NT2/D1 (cell line): ENCODE results near the gene BCORL1.
A peak's percentile ranks its signal among the peaks of the same experiment; 100 is the strongest.

Experiments
- DNase-seq: peaks from one replicate; pipeline ENCODE4 v3.0.0-alpha.2; 2011; ENCODE audit warnings: low read depth, low spot score
- H3K27me3 ChIP-seq: 2 replicates; pipeline ENCODE4 v1.6.0; 2011; ENCODE audit warnings: mild to moderate bottlenecking; ENCODE audit not compliant: insufficient read length, insufficient read depth
- H3K36me3 ChIP-seq: 2 replicates; pipeline ENCODE4 v1.6.1; 2011; ENCODE audit warnings: mild to moderate bottlenecking, low read length, mixed read lengths; ENCODE audit not compliant: insufficient read depth, insufficient read length
- H3K4me1 ChIP-seq: 2 replicates; pipeline ENCODE4 v1.5.1; 2011; ENCODE audit not compliant: insufficient read depth, insufficient read length
- H3K4me3 ChIP-seq: 2 replicates; pipeline ENCODE4 v1.5.1; 2011; ENCODE audit warnings: low read depth; ENCODE audit not compliant: insufficient read length
- H3K9ac ChIP-seq: 2 replicates; pipeline ENCODE4 v1.6.0; 2011; ENCODE audit warnings: low read depth; ENCODE audit not compliant: insufficient read length
- H3K9me3 ChIP-seq: 2 replicates; pipeline ENCODE4 v1.5.1; 2011; ENCODE audit warnings: mild to moderate bottlenecking, low read length; ENCODE audit not compliant: insufficient read depth
- SUZ12 ChIP-seq: IDR thresholded peaks from 2 replicates; pipeline ENCODE4 v1.6.1; 2011; ENCODE audit not compliant: insufficient read length, insufficient read depth; ENCODE audit errors: extremely low read depth
- YY1 ChIP-seq: IDR thresholded peaks from 2 replicates; pipeline ENCODE4 v1.6.1; 2011; ENCODE audit not compliant: insufficient read length, insufficient read depth
- ZNF274 ChIP-seq: IDR thresholded peaks from 2 replicates; pipeline ENCODE4 v1.6.1; 2011; ENCODE audit warnings: mild to moderate bottlenecking, low read depth, low read length

Gene BCORL1

GRCh38 chrX:130049821-130050220 lies 67.4 kb downstream of the BCORL1 start:
- DNase-seq: no peak
- no peaks in the 10 kb centered on the region; the same call in 1 of the 2 replicates for H3K9me3 ChIP-seq
- H3K4me1 ChIP-seq: no peaks in the 10 kb centered on the region
- peaks cover 21% of the 10 kb centered on the region for H3K36me3 ChIP-seq
- no peak for TF ChIP-seq SUZ12
- TF ChIP-seq YY1: no peak
- TF ChIP-seq ZNF274: no peak
- H3K27me3 ChIP-seq: no peaks in the 10 kb centered on the region
- no peak overlapping the region for H3K4me3 ChIP-seq
- H3K9ac ChIP-seq: no peak overlapping the region

- Histone ChIP-seq H3K9ac (no peak overlapping the region), H3K27me3 (no peaks in the 10 kb centered on the region), H3K36me3 (peaks cover 17% of the 10 kb centered on the region), H3K9me3 (no peaks in the 10 kb centered on the region; the same call in 1 of the 2 replicates), H3K4me1 (no peaks in the 10 kb centered on the region), H3K4me3 (no peak overlapping the region)
- no peak for DNase-seq
- no peak for TF ChIP-seq SUZ12
Measured at GRCh38 chrX:130051176-130051845, 68.9 kb downstream of the BCORL1 start.

- Histone ChIP-seq H3K27me3 (no peaks in the 10 kb centered on the region), H3K4me1 (no peaks in the 10 kb centered on the region), H3K4me3 (no peak overlapping the region), H3K9me3 (no peaks in the 10 kb centered on the region; the same call in 1 of the 2 replicates), H3K9ac (no peak overlapping the region), H3K36me3 (peaks cover 15% of the 10 kb centered on the region)
- DNase-seq: no peak
- TF ChIP-seq YY1 (no peak), SUZ12 (no peak), ZNF274 (no peak)
Measured at GRCh38 chrX:130053236-130053635, 70.8 kb downstream of the BCORL1 start.

DNA sequence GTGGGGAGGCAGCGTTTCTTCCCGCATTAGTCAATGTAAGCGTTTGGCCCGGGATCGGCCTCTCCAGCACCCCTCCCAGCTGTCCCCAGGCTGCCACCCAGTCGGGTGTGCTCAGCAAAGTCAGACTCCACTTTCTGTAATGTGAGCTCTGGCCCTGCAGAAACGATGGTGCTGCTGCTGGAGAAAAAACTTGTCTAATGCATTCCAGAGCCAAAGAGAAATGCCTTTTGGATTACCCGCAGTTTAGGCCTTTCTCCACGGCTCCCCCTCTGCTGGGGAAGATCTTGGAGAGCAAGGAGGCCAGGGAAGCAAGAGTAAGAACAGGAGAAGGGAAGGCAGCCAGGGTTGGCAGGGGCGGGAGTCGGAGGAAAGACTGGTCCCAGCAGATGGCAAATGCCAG lies 72.7 kb downstream of the BCORL1 start:
- no peaks in the 10 kb centered on the region for H3K9me3 ChIP-seq
- no peak overlapping the region for H3K4me3 ChIP-seq
- no peaks in the 10 kb centered on the region for H3K4me1 ChIP-seq
- peak overlapping the region; percentile 32 for H3K9ac ChIP-seq
- TF ChIP-seq YY1 (no peak), SUZ12 (no peak), ZNF274 (no peak)
- H3K27me3 ChIP-seq: peaks cover 7% of the 10 kb centered on the region
- H3K36me3 ChIP-seq: peaks cover 9% of the 10 kb centered on the region
- no peak for DNase-seq

DNA sequence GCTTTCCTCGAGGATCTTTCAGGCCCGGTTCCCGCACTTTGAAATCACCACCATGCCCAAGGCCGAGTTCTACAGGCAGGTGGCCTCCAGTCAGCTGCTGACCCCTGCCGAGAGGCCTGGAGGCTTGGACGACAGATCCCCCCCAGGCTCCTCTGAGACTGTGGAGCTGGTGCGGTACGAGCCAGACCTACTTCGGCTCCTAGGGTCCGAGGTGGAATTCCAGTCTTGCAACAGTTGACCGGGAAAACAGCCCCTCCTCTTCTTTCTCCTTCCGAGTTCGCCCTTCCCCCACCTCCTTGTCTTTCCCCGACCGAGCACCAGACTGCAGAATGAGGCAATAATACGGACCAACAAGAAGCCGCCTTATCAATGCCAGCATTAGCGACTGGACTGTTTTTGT lies 73.5 kb downstream of the BCORL1 start:
- no peak for TF ChIP-seq YY1
- no peak for TF ChIP-seq SUZ12
- TF ChIP-seq ZNF274: no peak
- H3K4me1 ChIP-seq: no peaks in the 10 kb centered on the region
- DNase-seq: no peak
- no peaks in the 10 kb centered on the region for H3K9me3 ChIP-seq
- peaks cover 10% of the 10 kb centered on the region for H3K27me3 ChIP-seq
- peak overlapping the region; percentile 32 for H3K9ac ChIP-seq
- H3K36me3 ChIP-seq: peaks cover 9% of the 10 kb centered on the region
- no peak overlapping the region for H3K4me3 ChIP-seq

DNA sequence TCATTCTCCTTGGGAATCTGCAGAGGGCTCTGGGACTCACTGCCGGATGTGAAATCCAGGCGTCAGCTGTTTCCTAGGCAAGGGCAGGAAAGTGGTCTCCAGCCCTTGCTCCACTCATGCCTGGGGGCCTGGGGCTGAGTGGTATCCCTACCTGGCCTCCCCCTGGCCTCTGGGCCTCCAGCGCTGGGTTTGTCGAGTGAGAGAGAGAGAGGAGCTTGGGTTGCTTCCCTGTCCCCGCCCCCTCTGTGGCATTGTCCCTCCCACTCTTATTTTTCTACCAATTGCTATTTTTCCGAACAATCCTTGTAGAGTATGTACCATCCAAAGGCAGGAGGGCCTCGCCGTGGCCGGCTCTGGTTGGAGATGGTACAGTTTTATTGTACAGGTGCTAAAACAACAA lies 74.8 kb downstream of the BCORL1 start:
- DNase-seq: no peak
- TF ChIP-seq SUZ12: no peak
- TF ChIP-seq YY1: no peak
- TF ChIP-seq ZNF274: no peak
- no peak overlapping the region for H3K4me3 ChIP-seq
- no peak overlapping the region for H3K9ac ChIP-seq
- peaks cover 5% of the 10 kb centered on the region for H3K36me3 ChIP-seq
- no peaks in the 10 kb centered on the region for H3K9me3 ChIP-seq
- H3K4me1 ChIP-seq: no peaks in the 10 kb centered on the region
- H3K27me3 ChIP-seq: peaks cover 13% of the 10 kb centered on the region

DNA sequence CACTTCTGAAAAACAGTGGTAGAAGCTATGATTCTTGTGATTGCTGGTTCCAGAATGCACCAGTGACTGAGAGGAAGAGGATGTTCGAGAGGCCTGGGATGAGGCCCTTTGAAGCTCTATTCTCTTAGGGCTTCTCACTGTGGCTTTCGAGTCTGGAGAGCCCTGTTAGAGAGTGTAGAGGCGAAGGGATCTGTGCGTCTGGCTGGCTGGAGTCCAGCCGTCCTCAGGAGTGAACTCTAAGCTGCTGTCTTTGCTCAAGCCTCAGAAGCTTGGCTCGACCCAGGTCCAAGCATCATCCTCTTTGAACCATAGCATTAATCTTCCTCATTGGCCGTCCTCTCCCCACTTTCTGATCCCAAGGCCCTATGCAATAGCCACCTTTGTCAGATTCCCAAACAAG lies 76.2 kb downstream of the BCORL1 start:
- Histone ChIP-seq H3K9ac (no peak overlapping the region), H3K9me3 (no peaks in the 10 kb centered on the region), H3K27me3 (peaks cover 13% of the 10 kb centered on the region), H3K4me3 (no peak overlapping the region), H3K4me1 (no peaks in the 10 kb centered on the region), H3K36me3 (no peaks in the 10 kb centered on the region)
- no peak for TF ChIP-seq SUZ12
- no peak for TF ChIP-seq ZNF274
- TF ChIP-seq YY1: no peak
- DNase-seq: no peak
